CD4-positive, alpha-beta T cell treated with Interleukin-2 at 100 ng/mL for 4 hours (primary cell): ENCODE data around the gene GPX4.

Experiments used
- DNase-seq: peaks from one replicate; pipeline ENCODE4 v3.0.0-alpha.2; 2020; ENCODE audit warnings: low spot score

Gene GPX4

DNA sequence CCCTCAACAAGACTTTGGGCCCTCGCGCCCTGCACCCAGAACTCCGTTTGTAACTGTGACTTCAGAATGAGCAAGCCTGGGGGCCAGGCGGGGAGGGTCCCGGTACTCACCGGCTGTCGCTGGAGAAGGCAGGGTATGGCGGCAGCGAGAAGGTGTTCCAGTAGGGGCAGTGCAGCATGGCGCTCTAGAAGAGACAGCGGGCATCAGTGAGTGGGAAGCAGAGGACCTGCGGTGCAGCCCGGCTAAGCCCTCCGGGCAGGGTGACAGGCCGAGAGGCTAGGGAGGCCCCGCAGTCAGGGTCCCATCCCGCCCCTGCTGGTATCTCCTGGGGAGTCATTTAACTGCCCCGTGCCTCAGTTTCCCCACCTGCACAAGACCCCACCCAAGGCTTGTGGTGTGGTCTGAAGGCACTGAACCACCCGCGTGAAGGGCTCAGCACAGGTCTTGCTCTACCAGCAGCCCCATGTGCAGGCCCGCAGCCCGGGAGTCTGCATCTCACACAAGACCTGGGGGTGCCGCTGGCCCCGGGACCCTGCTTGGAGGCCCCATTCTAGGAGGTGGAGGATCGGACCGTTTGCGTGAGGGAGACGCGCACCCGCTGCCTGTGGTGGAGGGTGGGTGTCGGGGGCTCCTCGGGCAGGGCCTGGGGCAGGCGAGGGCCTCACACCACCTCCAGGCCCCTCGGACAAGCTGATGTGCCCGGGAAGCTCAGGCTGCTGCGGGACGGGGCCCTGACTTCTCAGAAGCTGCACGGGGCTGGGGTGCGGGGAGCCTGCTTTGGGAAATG lies 45.7 kb downstream of the GPX4 start:
- no peak for DNase-seq

GRCh38 chr19:1150333-1151036 lies 46.7 kb downstream of the GPX4 start:
- no peak for DNase-seq

DNA sequence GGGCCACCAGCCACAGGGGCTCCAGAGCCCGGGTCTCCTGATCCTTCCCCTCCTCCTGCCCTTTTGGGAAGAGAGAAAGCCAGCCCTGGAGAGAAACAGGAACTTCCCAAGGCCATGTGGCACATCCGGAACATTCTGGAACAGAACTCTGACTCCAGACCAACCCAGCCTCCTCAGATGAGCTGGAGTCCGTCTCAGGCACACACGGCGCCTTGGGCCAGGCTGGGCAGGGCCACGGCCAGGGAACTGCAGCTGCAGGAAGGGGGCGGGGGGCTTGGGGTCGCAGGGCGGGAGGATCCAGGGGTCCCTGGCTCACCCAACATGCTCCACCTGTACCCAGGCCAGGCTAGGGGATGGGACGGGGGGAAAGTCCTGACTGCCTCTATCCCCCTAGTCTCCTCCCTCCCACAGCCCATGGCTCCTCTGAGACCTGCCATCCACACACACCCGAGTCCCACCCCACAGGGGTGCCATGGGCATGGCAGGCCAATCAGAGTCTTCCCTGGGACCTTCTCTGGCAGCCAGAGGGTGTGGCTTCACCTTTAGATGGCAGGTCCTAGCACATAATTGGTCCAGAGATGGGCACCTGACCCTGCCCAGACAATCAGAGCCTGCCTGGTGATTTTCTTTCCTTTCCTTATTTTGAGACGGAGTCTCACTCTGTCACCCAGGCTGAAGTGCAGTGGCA lies 47.4 kb downstream of the GPX4 start:
- DNase-seq, result no peak

DNA sequence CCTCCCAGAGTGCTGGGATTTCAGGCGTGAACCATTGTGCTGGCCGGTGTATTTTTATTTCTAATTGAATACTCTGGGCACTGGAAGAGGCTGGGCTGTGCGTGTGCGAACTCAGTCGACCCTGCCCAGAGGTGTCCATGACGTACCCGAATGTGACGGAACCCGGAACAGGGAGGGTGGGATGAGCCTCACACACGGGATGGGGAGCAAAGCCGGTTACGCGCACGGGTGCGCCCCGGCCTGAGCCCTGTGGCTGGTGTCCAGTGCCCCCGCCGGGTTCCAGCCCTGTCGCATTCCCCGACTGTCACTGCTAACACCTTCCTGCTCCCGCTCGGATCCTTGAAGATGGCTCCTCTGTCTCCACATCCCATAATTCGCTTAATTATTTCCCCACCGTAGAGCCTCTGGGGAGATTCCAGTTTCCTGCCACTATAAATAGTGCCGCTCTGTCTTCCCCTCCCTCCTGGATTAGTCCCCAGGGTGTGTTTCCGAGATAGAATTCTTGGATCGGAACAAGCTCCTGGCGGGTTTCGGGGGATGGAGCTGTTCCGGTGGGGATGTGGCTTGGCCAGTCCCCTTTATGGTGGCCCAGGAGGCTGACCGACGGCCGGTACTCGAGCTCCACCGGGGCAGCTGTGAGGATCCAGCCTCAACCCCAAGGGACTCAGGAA lies 48.3 kb downstream of the GPX4 start:
- no peak for DNase-seq

DNA sequence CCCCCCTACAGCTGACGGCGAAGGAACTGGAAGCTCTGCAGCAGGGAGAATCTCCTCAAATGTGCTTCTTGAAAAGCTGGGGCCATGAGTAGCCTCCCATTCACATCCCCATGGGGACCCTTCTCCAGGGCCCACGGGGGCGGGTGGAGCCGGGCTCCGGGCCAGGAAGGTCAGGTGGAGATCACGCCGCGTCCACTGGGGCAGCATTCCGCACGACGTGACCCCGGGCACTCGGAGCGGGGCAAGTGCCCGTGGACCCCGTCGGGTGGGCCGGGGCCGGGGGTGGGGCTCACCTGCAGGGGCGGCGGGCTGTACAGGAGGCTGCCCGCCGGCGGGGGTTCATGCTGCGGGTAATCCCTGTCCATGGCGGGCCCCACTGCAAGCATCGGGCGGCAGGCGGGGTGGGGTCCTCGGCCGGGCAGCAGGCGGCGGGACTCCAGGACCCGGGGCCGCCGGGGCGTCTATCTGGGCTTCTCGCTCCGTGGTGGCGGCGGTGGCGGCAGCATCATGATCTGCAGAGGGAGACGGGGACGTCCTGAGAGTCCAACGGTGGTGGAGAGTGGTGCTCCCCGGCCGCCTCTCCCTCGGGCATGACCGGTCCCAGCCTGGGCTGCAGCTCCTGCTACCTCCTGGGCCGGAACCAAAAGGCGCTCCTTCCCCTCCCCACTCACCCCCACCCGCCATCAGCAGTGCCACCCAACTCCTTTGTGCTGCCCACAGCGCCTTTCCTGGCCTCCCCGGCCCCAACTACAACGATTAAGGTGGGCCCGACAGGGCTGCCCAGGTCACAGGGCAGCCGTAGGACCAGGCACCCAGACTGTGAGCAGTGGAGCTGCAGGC lies 50.3 kb downstream of the GPX4 start:
- DNase-seq, result no peak

DNA sequence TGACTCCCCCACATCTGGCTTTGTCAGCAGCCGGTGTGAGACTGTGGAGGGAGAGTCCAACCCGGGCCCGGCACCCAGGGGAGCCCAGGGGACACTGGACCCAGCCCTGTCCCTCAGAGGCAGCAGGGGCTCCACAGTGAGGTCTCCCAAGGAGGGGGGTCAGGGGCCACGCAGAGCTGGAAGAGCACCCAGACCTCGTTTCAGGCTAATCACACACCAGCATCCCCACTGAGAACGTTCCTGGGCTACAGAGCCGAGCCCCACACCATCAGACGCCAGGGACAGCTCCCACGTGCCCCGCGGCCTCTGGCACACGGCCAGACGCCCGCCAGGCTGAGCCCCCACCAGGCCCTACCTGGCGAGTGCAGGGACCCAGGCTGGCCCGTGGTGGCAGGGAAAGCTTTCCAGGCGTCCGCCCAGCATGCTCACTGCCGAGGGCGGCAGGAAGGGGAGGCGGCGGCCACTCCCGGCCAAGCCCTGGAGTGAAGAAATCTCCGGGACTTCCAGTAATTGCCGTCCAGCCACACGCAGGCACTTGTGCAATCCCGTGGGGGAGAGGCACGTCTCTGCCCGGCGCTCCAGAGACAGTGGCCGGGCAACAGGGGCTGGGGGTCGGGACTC lies 51.0 kb downstream of the GPX4 start:
- no peak for DNase-seq

- DNase-seq, result no peak
Observed at GRCh38 chr19:1155352-1156304, 51.8 kb downstream of the GPX4 start.
